Tibial artery (tissue), 4 donors: ENCODE results near the gene PKIB.

Experiments used
- DNase-seq, 2 donors: peaks; one replicate each; pipeline ENCODE4 v3.0.0-alpha.2; 2019
- H3K27ac ChIP-seq, 2 donors: fragments of 200-600 bp; sonication (generic) in 1 of 2; 1 replicate in 1 of 2; 2 replicates in 1 of 2; pipeline ENCODE4 v1.5.1; 2018 to 2019; ENCODE audit warnings: mild to moderate bottlenecking in 1 of 2
- H3K27me3 ChIP-seq, 2 donors: fragments of 200-600 bp; sonication (generic) in 1 of 2; one replicate each; pipeline versions ENCODE4 v1.5.1 to v1.6.0; 2016 to 2019
- H3K36me3 ChIP-seq, 3 donors: fragments of 200-600 bp; sonication (generic) in 2 of 3; one replicate each; pipeline ENCODE4 v1.5.1; 2016 to 2019; ENCODE audit warnings: mild to moderate bottlenecking in 2 of 3
- H3K4me1 ChIP-seq, 4 donors: fragments of 200-600 bp; sonication (generic) in 2 of 4; 1 replicate in 3 of 4; 2 replicates in 1 of 4; pipeline ENCODE4 v1.5.1; 2016 to 2019
- H3K4me3 ChIP-seq, 2 donors: fragments of 200-600 bp; sonication (generic) in 1 of 2; 1 replicate in 1 of 2; 2 replicates in 1 of 2; pipeline ENCODE4 v1.5.1; 2018 to 2019; ENCODE audit warnings: mild to moderate bottlenecking in 2 of 2
- H3K9me3 ChIP-seq, 3 donors: fragments of 200-600 bp; sonication (generic) in 1 of 3; one replicate each; pipeline ENCODE4 v1.5.1; 2016 to 2019
- intact Hi-C: fragments of 100-400 bp; cut with DNase I; formaldehyde crosslinking; loops from one replicate; pipeline ENCODE4 v1.15.0; 2023; ENCODE audit warnings: low total_unique reads
- TF ChIP-seq, protein P1 (sequence below), 2 experiments: fragments of 200-600 bp in 1 of 2; fragments of 450-650 bp in 1 of 2; IDR thresholded peaks; one replicate each; pipeline ENCODE4 v1.5.1; 2017 to 2019; ENCODE audit warnings: antibody characterized with exemption in 2 of 2, mild to moderate bottlenecking in 1 of 2, moderate library complexity in 1 of 2

PKIB gene

DNA sequence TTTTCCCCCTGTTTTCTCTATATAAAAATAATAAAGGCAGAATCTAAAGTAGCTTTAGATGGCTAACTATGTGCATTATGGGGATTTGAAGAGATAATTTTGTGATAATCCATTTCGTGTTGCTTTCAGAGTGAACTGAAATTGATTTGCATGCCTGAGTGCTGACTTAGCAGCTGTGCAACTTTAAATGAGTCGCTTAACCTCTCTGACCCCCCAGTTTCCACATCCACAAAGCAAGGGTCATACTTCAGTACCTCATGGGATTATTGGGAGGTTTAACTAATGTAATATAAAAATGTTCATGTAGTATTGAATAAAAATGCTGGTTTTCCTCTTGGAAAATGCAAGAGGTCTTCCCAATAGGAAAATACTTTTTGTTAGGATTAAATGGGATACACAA lies 105.5 kb downstream of the PKIB start:
- Histone ChIP-seq H3K27ac (no peak overlapping the region), H3K27me3 (no peaks in the 10 kb centered on the region), H3K4me3 (no peak overlapping the region), H3K4me1 (no peaks in the 10 kb centered on the region), H3K9me3 (no peaks in the 10 kb centered on the region), H3K36me3 (no peaks in the 10 kb centered on the region)
- TF ChIP-seq, protein P1, sequence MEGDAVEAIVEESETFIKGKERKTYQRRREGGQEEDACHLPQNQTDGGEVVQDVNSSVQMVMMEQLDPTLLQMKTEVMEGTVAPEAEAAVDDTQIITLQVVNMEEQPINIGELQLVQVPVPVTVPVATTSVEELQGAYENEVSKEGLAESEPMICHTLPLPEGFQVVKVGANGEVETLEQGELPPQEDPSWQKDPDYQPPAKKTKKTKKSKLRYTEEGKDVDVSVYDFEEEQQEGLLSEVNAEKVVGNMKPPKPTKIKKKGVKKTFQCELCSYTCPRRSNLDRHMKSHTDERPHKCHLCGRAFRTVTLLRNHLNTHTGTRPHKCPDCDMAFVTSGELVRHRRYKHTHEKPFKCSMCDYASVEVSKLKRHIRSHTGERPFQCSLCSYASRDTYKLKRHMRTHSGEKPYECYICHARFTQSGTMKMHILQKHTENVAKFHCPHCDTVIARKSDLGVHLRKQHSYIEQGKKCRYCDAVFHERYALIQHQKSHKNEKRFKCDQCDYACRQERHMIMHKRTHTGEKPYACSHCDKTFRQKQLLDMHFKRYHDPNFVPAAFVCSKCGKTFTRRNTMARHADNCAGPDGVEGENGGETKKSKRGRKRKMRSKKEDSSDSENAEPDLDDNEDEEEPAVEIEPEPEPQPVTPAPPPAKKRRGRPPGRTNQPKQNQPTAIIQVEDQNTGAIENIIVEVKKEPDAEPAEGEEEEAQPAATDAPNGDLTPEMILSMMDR (IDR thresholded peaks at IDR 0.05) = no peak
- intact Hi-C loops = no loop called here
- DNase-seq = no peak

DNA sequence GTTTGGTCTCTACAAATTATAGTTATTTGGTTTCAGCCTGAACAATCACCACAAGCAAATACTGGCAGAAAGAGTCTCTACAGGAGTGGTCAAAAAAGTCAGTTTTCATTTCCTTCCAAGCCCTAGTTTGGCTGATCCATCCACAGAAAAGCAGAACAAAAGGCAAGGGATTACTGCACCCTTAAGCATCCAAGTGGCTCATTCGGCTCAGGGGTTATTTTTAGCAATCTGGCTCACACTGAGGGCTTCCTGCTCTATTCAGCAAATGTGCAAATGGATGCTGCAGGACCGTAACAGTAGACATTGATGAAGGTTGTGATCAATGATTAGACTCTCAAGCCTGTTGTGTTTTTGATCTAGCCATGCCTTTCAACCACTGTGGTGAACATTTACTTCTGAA lies 107.1 kb downstream of the PKIB start:
- no peaks in the 10 kb centered on the region for H3K9me3 ChIP-seq
- H3K4me1 ChIP-seq = no peaks in the 10 kb centered on the region
- no peaks in the 10 kb centered on the region for H3K36me3 ChIP-seq
- H3K4me3 ChIP-seq = no peak overlapping the region
- no peaks in the 10 kb centered on the region for H3K27me3 ChIP-seq
- H3K27ac ChIP-seq = no peak overlapping the region
- TF ChIP-seq, protein P1 (IDR thresholded peaks at IDR 0.05) = no peak
- DNase-seq = no peak
- intact Hi-C loops = no loop called here

DNA sequence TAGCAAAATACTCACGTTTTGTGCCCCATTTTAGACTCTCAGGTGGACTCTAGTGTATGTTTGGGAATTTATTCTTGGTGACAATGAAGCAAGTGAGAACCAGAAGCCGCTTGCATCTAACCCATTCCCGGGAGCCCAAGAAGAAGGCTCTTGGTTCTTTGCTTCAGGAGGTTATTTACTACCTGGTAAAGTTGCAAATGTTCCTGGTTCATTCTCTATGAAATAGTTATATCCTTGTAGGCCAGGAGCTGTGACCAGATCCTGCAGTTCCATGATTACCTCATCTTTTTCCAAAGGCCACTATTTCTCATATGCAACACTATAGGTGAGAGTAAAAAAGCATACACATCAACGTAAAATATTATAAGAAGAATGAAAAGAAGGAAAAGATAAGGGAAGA lies 108.4 kb downstream of the PKIB start:
- Histone ChIP-seq H3K27ac (no peak overlapping the region), H3K4me3 (no peak overlapping the region), H3K9me3 (no peaks in the 10 kb centered on the region), H3K27me3 (no peaks in the 10 kb centered on the region), H3K4me1 (no peaks in the 10 kb centered on the region), H3K36me3 (no peaks in the 10 kb centered on the region)
- intact Hi-C loops = no loop called here
- DNase-seq = no peak
- TF ChIP-seq, protein P1 (IDR thresholded peaks at IDR 0.05) = no peak

DNA sequence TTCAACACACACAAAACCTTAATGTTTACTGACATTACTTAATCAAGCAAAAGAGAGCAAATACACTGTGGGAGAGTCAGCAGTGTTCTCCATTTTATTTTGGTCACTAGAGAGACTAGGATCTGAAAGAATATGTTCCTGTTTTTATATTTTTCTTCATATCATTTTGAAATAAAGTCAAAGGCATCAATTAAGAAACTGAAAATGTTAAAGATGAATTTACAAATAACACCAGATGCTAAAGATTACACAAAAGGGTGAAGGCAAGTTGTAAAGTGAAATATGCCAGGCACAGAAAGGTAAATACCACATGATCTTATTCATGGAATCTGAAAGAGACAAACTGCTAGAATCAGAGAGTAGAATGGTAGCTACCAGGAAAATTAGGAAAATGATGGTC lies 109.0 kb downstream of the PKIB start:
- intact Hi-C loops = no loop called here
- Histone ChIP-seq H3K27me3 (peaks cover 0 to 2% of the 10 kb centered on the region in 2 donors), H3K4me3 (no peak overlapping the region), H3K36me3 (no peaks in the 10 kb centered on the region), H3K9me3 (no peaks in the 10 kb centered on the region), H3K27ac (no peak overlapping the region), H3K4me1 (no peaks in the 10 kb centered on the region)
- TF ChIP-seq, protein P1 (IDR thresholded peaks at IDR 0.05) = no peak
- DNase-seq = no peak

DNA sequence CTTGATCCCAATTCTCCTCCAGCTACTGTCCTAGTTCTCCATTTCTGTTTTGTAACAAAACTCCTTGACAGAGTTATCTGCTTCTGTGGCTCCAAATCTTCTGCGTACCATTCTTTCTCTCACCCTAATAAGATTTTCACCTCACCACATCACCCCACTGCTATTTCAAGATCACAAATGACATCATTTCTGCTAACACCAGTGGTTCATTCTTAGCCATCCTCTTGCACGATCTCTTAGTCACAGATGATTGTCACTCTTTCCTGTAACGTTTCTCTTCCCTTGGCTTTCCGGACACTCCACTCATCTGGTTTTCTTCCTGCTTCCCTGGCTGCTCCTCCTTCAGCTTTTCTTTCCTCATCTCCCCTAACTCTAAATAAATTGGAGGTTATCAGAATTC lies 112.5 kb downstream of the PKIB start:
- DNase-seq = no peak
- Histone ChIP-seq H3K9me3 (no peaks in the 10 kb centered on the region), H3K27ac (no peak overlapping the region), H3K4me1 (no peaks in the 10 kb centered on the region), H3K36me3 (no peaks in the 10 kb centered on the region), H3K27me3 (peaks cover 0 to 7% of the 10 kb centered on the region in 2 donors), H3K4me3 (no peak overlapping the region)
- TF ChIP-seq, protein P1 (IDR thresholded peaks at IDR 0.05) = no peak
- intact Hi-C loops = no loop called here

DNA sequence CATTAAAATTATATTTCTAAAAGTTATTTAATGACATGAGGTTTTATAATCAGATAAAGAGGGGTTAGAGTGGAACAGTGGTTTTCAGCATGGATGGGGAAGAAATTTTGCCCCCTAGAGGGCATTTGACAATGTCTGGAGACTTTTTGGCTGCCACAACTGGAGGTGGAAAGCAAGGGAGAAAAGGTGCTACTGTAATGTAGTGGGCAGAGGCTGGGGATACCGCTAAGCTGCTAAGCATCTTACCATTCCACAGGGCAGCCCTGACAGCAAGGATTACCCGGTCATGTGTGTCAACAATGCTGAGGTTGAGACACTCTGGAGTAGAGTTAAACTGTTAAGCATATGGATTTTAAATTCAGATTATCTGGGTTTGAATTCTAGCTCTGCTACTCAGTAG lies 116.4 kb downstream of the PKIB start:
- Histone ChIP-seq H3K4me3 (no peak overlapping the region), H3K4me1 (no peaks in the 10 kb centered on the region), H3K27ac (no peak overlapping the region), H3K9me3 (no peaks in the 10 kb centered on the region), H3K36me3 (no peaks in the 10 kb centered on the region), H3K27me3 (peaks cover 0 to 7% of the 10 kb centered on the region in 2 donors)
- TF ChIP-seq, protein P1 (IDR thresholded peaks at IDR 0.05) = peak in 1 of 2 experiments; percentile 13
- intact Hi-C loops = no loop called here
- no peak for DNase-seq
